Measurements from ENCODE around the gene SLC16A4. TPM values are rescaled to one million over a fixed set of nuclear protein-coding genes. Genes with fewer than 3 reads are reported as not detected.

SLC16A4 gene
- total RNA-seq, 3 donors from 2014 or later (not counting 1 experiment from before 2014, with no cell fraction given): 0.30 to 0.40 (median 0.34) TPM

DNA sequence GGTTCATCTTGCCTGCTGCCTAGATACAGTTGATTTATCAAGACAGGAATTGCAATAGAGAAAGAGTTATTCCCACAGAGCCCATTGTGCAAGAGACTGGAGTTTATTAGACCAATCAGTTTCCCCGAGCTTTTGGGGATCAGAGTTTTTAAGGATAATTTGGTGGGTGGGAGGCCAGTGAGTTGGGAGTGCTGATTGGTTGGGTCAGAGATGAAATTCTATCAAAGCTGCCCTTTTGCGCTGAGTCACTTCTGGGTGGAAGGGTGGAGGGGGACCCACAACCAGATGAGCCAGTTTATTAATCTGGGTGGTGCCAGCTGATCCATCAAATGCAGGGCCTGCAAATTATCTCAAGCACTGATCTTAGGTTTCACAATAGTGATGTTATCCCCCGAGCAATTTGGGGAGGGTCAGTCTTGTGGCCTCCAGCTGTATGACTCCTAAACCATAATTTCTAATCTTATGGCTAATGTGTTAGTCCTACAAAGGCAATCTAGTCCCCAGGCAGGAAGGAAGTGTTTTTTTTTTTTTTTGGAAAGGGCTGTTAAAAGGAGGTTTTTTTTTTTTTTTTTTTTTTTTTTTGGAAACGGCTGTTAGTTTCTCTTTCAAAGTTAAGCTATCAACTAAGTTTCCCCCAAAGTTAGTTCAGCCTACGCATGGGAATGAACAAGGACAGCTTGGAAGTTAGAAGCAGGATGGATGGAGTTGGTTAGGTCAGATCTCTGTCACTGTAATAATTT is 7.4 kb downstream of the SLC16A4 start:
- Mint-ChIP-seq H3K9me3 (no peaks in the 10 kb centered on the region), H3K27me3 (ENCODE audit: low read depth in 2 of 2) (no peaks in the 10 kb centered on the region), H3K4me3 (peak overlapping the region; percentile 77), H3K36me3 (no peaks in the 10 kb centered on the region), H3K4me1 (peaks cover 16% of the 10 kb centered on the region in 2 donors), H3K27ac (peak overlapping the region; percentile 70 to 80)
- Histone ChIP-seq H3K27me3 (ENCODE audit: control insufficient read depth, insufficient read depth, low read length) (no peaks in the 10 kb centered on the region), H3K4me3 (ENCODE audit: low read length) (no peak overlapping the region), H3K36me3 (ENCODE audit: control insufficient read depth, insufficient read depth, low read length) (peaks cover 3% of the 10 kb centered on the region), H3K27ac (ENCODE audit: low read length) (peak overlapping the region; percentile 86), H3K4me1 (ENCODE audit: control insufficient read depth, insufficient read depth, low read length) (peaks cover 12% of the 10 kb centered on the region), H3K9me3 (ENCODE audit: control insufficient read depth, insufficient read depth, low read length) (no peaks in the 10 kb centered on the region)
- DNase-seq: peak in 1 of 2 donors; percentile 21
- TF ChIP-seq, protein P1, sequence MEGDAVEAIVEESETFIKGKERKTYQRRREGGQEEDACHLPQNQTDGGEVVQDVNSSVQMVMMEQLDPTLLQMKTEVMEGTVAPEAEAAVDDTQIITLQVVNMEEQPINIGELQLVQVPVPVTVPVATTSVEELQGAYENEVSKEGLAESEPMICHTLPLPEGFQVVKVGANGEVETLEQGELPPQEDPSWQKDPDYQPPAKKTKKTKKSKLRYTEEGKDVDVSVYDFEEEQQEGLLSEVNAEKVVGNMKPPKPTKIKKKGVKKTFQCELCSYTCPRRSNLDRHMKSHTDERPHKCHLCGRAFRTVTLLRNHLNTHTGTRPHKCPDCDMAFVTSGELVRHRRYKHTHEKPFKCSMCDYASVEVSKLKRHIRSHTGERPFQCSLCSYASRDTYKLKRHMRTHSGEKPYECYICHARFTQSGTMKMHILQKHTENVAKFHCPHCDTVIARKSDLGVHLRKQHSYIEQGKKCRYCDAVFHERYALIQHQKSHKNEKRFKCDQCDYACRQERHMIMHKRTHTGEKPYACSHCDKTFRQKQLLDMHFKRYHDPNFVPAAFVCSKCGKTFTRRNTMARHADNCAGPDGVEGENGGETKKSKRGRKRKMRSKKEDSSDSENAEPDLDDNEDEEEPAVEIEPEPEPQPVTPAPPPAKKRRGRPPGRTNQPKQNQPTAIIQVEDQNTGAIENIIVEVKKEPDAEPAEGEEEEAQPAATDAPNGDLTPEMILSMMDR (IDR thresholded peaks at IDR 0.05): no peak
- WGBS (ENCODE audit: insufficient coverage): 60% methylated on average over 3 of the region's 5 CpGs
- peak; percentile 35 to 49 (median 37) for ATAC-seq
- intact Hi-C loops (cut with micrococcal nuclease): no loop called here

DNA sequence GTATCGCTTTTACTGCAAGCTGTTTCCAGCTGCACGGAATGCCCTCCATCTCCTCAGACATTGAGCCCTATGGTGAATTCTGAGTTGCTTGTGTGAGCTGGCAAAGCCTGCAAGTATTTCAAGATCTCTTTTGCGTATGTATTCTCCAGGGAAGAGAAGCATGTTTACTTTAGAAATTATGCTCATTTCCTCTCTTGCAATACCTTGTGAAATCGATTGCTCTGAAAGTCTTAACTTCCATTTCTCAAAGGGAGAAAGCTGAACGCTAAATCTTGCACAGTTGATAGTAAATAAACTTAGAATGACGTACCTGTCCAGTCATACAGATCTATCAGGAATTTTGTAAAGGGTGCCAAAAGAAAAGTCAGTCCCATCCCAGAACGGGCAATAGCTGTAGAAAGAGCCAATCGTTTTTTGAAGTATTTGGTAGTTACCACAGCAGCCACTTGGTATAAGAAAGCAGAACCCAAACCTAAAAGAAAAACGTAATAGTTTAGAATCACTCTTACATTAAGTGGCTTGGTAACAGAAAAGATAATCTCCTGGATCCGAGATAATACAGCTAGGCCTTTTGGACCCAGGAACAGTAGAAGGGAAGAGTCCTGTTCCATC is 10.0 kb downstream of the SLC16A4 start:
- Mint-ChIP-seq H3K27me3 (ENCODE audit: low read depth in 2 of 2) (no peaks in the 10 kb centered on the region), H3K9me3 (no peaks in the 10 kb centered on the region), H3K4me3 (no peak overlapping the region), H3K36me3 (no peaks in the 10 kb centered on the region), H3K4me1 (peaks cover 16% of the 10 kb centered on the region in 2 donors), H3K27ac (no peak overlapping the region)
- intact Hi-C loops (cut with micrococcal nuclease): no loop called here
- ATAC-seq (no peak), DNase-seq (no peak)
- no peaks in the 10 kb centered on the region for H3K9me3 ChIP-seq (ENCODE audit: control insufficient read depth, insufficient read depth, low read length)
- 83% methylated on average over 8 of the region's 10 CpGs for WGBS (ENCODE audit: insufficient coverage)
- H3K4me3 ChIP-seq (ENCODE audit: low read length): no peak overlapping the region
- peaks cover 12% of the 10 kb centered on the region for H3K4me1 ChIP-seq (ENCODE audit: control insufficient read depth, insufficient read depth, low read length)
- H3K27ac ChIP-seq (ENCODE audit: low read length): peak overlapping the region; percentile 34
- peaks cover 15% of the 10 kb centered on the region for H3K36me3 ChIP-seq (ENCODE audit: control insufficient read depth, insufficient read depth, low read length)
- H3K27me3 ChIP-seq (ENCODE audit: control insufficient read depth, insufficient read depth, low read length): no peaks in the 10 kb centered on the region
- TF ChIP-seq, protein P1 (IDR thresholded peaks at IDR 0.05): no peak

DNA sequence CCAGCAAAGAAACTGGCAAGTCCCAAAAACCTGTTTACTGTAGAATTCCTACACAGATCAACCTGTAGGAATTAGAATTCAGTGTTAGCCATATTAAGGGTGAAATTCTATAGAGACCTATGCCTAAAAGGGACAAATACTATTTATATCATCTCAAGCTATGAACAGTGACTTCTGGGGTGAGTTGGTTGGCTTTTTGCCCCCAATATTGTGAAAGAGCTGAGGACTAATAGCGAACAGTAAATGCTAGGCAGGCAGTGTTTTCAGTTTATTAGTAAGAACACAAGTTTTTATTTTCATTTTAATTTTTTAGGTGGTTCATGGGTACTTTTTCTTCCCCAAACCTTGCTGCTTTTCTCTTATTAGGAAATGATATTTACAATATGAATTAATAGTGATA is 15.3 kb downstream of the SLC16A4 start:
- H3K4me3 ChIP-seq (ENCODE audit: low read length): no peak overlapping the region
- H3K27me3 ChIP-seq (ENCODE audit: control insufficient read depth, insufficient read depth, low read length): no peaks in the 10 kb centered on the region
- H3K27me3 Mint-ChIP-seq (ENCODE audit: low read depth in 2 of 2): no peaks in the 10 kb centered on the region
- H3K4me1 ChIP-seq (ENCODE audit: control insufficient read depth, insufficient read depth, low read length): no peaks in the 10 kb centered on the region
- no peaks in the 10 kb centered on the region for H3K36me3 Mint-ChIP-seq
- WGBS (ENCODE audit: insufficient coverage): no CpG with 5 or more reads among the region's 1 CpG
- ATAC-seq (no peak), DNase-seq (no peak)
- H3K4me3 Mint-ChIP-seq: no peak overlapping the region
- H3K4me1 Mint-ChIP-seq: peaks cover 0 to 6% of the 10 kb centered on the region in 2 donors
- H3K27ac ChIP-seq (ENCODE audit: low read length): no peak overlapping the region
- no peaks in the 10 kb centered on the region for H3K9me3 ChIP-seq (ENCODE audit: control insufficient read depth, insufficient read depth, low read length)
- no peak overlapping the region for H3K27ac Mint-ChIP-seq
- intact Hi-C loops (cut with micrococcal nuclease): no loop called here
- H3K36me3 ChIP-seq (ENCODE audit: control insufficient read depth, insufficient read depth, low read length): peaks cover 41% of the 10 kb centered on the region
- TF ChIP-seq, protein P1 (IDR thresholded peaks at IDR 0.05): no peak
- no peaks in the 10 kb centered on the region for H3K9me3 Mint-ChIP-seq

All from natural killer cell (primary cell).